ENCODE measurements around the gene CLCN1. TPM values are rescaled to one million over a fixed set of nuclear protein-coding genes. Genes with fewer than 3 reads are reported as not detected.

CLCN1 gene
- total and polyA plus RNA-seq, 10 of the 15 experiments (the other 5 are each of a cell fraction or from before 2014, with no cell fraction given): 0.30 TPM; not detected in 9

GRCh38 chr7:143358626-143359025, 42.7 kb downstream of the CLCN1 start (continued):
- TF ChIP-seq CEBPZ (IDR thresholded peaks at IDR 0.05; ENCODE audit: low read depth, low read length) (no peak), HDAC2 (IDR thresholded peaks at IDR 0.05) (no peak), ZBTB11 (CRISPR knock-in tag; IDR thresholded peaks at IDR 0.05) (no peak), POLR2A (IDR thresholded peaks at IDR 0.05; ENCODE audit: low read depth, low read length) (no peak), NFYA (IDR thresholded peaks at IDR 0.05; ENCODE audit: borderline replicate concordance, low read depth, low read length) (no peak), NFXL1 (IDR thresholded peaks at IDR 0.05; ENCODE audit: borderline replicate concordance) (no peak), HCFC1 (IDR thresholded peaks at IDR 0.05; ENCODE audit: low read length) (no peak), MYC (IDR thresholded peaks at IDR 0.05; ENCODE audit: insufficient read depth, insufficient read length, insufficient replicate concordance, low read length, severe bottlenecking) (no peak), TCF7 (IDR thresholded peaks at IDR 0.05; ENCODE audit: borderline replicate concordance) (no peak)
